GM21786 (cell line): ENCODE measurements around the gene SLC8A1.

ENCODE experiments used
- ATAC-seq: cut with Tn5 transposase; IDR thresholded peaks from one replicate; pipeline ENCODE4 v1.9.1; 2021; ENCODE audit not compliant: unreplicated experiment

The SLC8A1 gene

GRCh38 chr2:40451918-40452605 is at the start of gene SLC8A1:
TSS of gene SLC8A1 (minus strand) at chr2:40452090.
- no peak for ATAC-seq

DNA sequence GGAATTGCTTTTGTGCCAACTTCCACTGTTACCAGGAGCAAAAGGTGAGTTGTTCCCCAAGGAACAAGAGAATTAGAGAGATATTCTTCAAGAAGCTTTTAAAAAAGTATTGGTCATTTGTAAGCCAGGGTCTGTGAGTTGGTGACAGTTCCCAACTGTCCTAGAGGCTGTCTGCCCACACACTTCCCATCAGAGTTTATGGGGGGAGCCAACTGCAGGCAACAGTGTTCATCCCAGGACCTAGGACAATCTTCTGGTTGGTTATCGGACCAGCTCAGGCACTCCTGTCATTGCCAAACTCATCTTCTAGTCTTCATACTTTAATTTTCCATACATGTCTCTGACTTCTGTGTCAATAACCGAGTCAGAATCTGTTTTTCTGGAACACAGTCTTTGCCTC is 47.5 kb upstream of the SLC8A1 start:
- no peak for ATAC-seq

- no peak for ATAC-seq
Measured at GRCh38 chr2:40497251-40497859, 45.5 kb upstream of the SLC8A1 start.

- ATAC-seq, result no peak
Measured at GRCh38 chr2:40489678-40489960, 37.7 kb upstream of the SLC8A1 start.

GRCh38 chr2:40488927-40489677 is 37.2 kb upstream of the SLC8A1 start:
- ATAC-seq, result no peak

DNA sequence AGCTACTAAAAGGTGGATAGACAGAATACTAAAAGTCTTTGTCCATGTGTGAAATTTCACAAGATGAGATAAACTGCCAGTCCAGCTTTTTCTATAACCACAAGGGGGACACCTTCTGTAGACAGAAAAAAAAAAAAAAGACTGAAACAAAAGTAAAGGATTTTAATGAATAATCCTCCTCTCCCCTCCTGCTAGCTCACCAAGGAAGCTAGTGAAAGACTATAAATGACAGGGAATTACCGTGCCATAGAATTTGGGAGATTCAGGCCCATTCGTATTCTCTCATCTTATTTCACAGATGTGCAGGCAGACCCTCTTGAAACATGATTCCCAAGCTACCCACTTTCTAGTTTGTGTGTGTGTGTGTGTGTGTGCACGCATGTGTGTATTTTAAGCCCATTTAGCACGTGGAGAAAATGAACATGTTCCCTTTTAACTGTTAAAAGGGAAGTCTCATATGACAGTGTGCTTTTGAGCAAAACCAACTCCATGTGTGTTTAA is 36.3 kb upstream of the SLC8A1 start:
- ATAC-seq, result no peak

- ATAC-seq, result no peak
Measured at GRCh38 chr2:40487602-40488001, 35.7 kb upstream of the SLC8A1 start.

DNA sequence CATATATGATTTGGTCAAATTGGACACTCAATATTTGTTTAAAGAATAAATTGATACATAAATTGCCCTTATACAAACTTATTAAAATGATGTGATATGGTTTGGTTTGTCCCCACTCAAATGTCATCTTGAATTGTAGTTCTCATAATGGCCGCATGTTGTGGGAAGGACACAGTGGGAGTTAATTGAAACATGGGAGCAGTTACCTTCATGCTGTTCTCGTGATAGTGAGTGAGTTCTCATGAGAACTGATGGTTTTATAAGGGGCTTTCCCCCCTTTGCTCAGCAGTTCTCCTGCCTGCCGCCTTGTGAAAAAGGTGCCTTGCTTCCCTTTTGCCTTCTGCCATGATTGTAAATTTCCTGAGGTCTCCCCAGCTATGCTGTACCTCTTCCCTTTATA is 34.0 kb upstream of the SLC8A1 start:
- no peak for ATAC-seq

- no peak for ATAC-seq
Measured at GRCh38 chr2:40485318-40485717, 33.4 kb upstream of the SLC8A1 start.

GRCh38 chr2:40483549-40484243 is 31.8 kb upstream of the SLC8A1 start:
- ATAC-seq, result no peak

DNA sequence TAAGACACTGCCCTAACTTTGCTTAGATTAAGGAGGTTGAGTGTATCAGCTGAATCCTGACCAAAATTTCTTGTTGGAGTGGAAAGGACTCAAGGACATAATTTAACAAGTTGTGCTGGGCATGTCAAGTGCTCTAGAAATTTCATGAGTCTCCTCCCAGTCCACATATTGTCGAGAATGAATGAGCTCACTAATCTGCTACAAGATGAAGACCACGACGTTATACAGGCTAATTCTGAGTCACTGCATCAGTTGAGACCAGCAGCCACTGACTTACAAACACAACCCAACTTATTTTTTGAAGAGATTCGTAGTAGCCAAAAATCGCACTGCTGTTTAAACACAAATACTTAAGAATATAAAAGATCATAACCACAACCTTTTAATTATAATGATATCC is 28.7 kb upstream of the SLC8A1 start:
- ATAC-seq, result no peak

DNA sequence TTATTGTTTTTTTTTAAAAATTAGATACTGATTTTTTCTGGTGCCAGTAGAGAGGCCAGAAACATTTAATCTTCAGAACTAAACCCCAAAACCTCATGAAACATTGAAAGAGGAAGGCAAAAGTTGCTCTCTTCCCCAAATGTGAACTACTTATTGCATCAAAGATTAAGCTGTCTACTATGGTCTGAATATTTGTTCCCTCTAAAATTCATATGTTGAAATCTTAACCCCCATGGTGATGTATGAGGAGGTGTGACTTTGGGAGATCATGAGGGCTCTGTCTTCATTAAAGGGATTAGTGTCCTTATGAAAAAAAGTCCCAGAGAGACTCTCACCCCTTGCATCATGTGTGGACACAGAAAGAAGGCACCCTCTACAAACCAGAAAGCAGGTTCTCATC is 28.2 kb upstream of the SLC8A1 start:
- ATAC-seq, result no peak

GRCh38 chr2:40477361-40477760 is 25.5 kb upstream of the SLC8A1 start:
- no peak for ATAC-seq

- no peak for ATAC-seq
Measured at GRCh38 chr2:40476436-40476835, 24.5 kb upstream of the SLC8A1 start.

- ATAC-seq, result no peak
Measured at GRCh38 chr2:40474306-40474705, 22.4 kb upstream of the SLC8A1 start.

DNA sequence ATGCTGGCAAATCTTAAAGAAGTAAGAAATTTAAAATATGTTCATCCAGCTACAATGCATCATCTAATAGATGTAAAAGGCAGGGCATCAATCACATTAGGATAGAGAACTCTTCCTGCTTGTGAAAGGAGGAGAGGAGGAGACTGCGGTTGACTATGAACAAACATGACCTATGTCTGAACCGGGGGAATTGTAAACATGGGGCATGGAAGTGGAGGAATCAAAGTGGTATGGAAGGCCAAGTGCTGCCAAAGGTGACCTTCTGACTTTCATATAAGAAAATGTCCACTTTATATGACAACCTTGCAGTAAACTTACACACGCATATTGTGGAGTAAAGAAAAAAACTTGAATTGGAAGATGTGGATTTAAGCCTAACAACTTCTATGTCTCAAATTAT is 20.0 kb upstream of the SLC8A1 start:
- no peak for ATAC-seq

DNA sequence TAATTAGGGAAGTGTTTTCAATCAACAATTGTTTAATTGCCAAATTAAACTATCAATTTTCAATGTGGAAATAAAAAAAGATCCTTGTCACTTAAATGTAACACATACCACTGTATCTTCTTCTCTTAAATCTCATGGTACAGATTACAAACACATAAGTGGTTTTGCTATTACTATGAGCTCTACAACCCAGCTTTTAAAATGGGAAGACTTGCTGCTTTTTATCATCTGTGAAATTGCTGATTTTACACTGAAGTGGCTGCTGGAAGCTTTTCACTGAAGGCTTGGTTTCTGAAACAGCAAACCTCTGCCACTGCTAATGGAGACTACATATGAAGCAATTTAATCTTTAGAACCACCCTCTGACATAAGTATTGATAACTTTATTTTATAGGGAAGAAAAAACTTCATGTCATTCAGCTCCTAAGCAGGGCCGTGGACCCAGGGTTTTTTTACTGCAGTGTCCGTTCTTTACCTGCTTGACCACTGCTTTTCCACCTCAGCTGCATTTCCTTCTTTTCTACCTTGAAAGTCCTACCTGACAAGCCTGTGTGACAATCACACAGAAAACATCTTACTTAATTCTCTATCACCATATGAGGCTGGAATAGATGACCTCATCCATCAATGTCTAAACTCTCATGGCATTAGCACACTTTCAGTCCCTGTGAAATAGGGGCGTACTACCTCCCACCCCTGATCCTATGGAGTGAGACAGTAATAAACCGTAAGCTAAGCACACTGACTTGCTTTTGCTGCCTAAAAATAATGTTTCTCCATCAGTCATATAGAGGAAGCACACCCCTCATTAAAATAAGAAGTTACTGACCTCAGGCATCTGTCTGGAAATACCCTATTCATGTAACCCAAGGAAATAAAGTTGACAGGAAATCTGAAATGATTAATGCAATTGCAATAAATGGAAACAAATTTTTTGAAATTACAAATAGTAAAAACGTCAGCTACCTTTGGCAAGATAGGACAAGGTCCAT is 19.2 kb upstream of the SLC8A1 start:
- ATAC-seq, result no peak

DNA sequence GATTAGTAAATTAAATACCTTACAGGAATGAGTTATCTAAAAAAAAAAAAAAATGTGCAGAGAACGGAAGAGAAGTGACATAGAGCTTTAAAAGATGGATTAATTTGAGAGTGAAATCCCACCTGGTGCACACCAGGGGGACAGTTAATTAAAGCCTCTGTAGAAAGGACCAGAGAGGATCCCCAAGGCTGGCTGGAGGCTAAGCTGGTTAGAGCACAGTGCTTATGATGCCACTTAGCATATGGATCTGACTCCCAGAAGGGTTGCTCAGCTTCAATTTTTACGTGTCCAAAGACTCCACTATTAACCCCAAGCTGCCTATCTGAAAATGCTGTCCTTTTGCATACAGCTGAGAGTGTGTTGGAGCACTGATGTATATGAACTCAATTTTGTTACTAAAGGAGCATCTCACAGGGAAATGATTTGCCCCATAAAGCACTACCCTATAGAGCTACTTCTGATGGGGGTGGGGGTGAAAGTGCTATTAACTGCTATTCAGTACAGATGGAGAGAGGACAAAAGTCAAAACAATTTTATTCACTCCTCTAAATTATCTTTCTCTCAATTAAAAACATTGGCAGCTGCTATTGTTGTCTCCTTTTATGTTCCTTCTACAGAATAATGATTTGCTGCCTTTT is 15.2 kb upstream of the SLC8A1 start:
- no peak for ATAC-seq

- ATAC-seq, result no peak
Measured at GRCh38 chr2:40466332-40466906, 14.5 kb upstream of the SLC8A1 start.

GRCh38 chr2:40463112-40463511 is 11.2 kb upstream of the SLC8A1 start:
- no peak for ATAC-seq
